B cell (primary cell): ENCODE data around the gene IL31RA. TPM values are rescaled to one million over a fixed set of nuclear protein-coding genes. Genes with fewer than 3 reads are reported as not detected.

ENCODE experiments used
- ATAC-seq: fragments of 200-7000 bp; cut with Tn5 transposase; one replicate; pipeline ENCODE4 v1.10.0; 2021; ENCODE audit warnings: low read depth, mild to moderate bottlenecking, moderate number of reproducible peaks, moderate library complexity
- CTCF ChIA-PET: fragments of 350-600 bp; sonication (Branson Sonifier 250); formaldehyde crosslinking; loops from one replicate; lab custom pipeline; 2021; ENCODE audit warnings: antibody characterized with exemption, inconsistent platforms; lab: Charles Lee
- POLR2A ChIA-PET: fragments of 350-600 bp; sonication (Branson Sonifier 250); formaldehyde crosslinking; loops from one replicate; lab custom pipeline; 2021; ENCODE audit warnings: antibody characterized with exemption; lab: Charles Lee
- DNase-seq: peaks from one replicate; pipeline ENCODE4 v3.0.0; 2013
- H2AFZ ChIP-seq: 2 replicates; pipeline ENCODE4 v1.6.1; 2012; ENCODE audit warnings: mild to moderate bottlenecking, low read depth, low read length; ENCODE audit not compliant: insufficient read depth, poor library complexity, severe bottlenecking
- H3K27ac ChIP-seq, 2 donors: 1 replicate in 1 of 2; 2 replicates in 1 of 2; pipeline ENCODE4 v1.5.1; 2012 to 2013; ENCODE audit warnings: low read length in 2 of 2, mild to moderate bottlenecking in 2 of 2, moderate library complexity in 1 of 2
- H3K27me3 ChIP-seq, 4 experiments: fragments of 200-600 bp in 1 of 4; sonication (generic) in 1 of 4; replicated peaks in 1 of 4; 1 replicate in 2 of 4; 2 replicates in 2 of 4; pipeline versions ENCODE4 v1.6.1 to v1.7.0; 2013 to 2016; ENCODE audit warnings: low read length in 3 of 4, mild to moderate bottlenecking in 2 of 4, mixed read lengths in 1 of 4, moderate library complexity in 1 of 4; ENCODE audit not compliant: insufficient read depth in 4 of 4, control insufficient read depth in 3 of 4; ENCODE audit errors: control extremely low read depth in 1 of 4
- H3K36me3 ChIP-seq, 2 experiments: replicated peaks in 1 of 2; 1 replicate in 1 of 2; 2 replicates in 1 of 2; pipeline versions ENCODE4 v1.6.1 to v1.7.1; 2013; ENCODE audit warnings: low read length in 1 of 2; ENCODE audit not compliant: insufficient read depth in 2 of 2, control insufficient read depth in 1 of 2; ENCODE audit errors: control extremely low read depth in 1 of 2, extremely low read depth in 1 of 2
- H3K4me1 ChIP-seq, 2 donors: fragments of 200-600 bp in 1 of 2; sonication (generic) in 1 of 2; 1 replicate in 1 of 2; 2 replicates in 1 of 2; pipeline versions ENCODE4 v1.5.1 to v1.6.1; 2013 to 2017; ENCODE audit warnings: low read length in 2 of 2; ENCODE audit not compliant: control insufficient read depth in 2 of 2, insufficient read depth in 2 of 2
- H3K4me2 ChIP-seq: replicated peaks from 2 replicates; pipeline ENCODE3; 2012; ENCODE audit warnings: mild to moderate bottlenecking, low read depth, low read length; ENCODE audit not compliant: poor library complexity, severe bottlenecking
- H3K4me3 ChIP-seq, 5 experiments: fragments of 200-600 bp in 1 of 5; sonication (generic) in 1 of 5; 1 replicate in 3 of 5; 2 replicates in 2 of 5; pipeline versions ENCODE4 v1.5.1 to v1.7.0; 2011 to 2016; ENCODE audit warnings: low read length in 4 of 5, mild to moderate bottlenecking in 4 of 5, low read depth in 2 of 5, control low read depth in 1 of 5, moderate library complexity in 1 of 5; ENCODE audit not compliant: insufficient read depth in 1 of 5; ENCODE audit errors: control extremely low read depth in 1 of 5, extremely low read depth in 1 of 5
- H3K79me2 ChIP-seq: fragments of 200-600 bp; sonication (generic); one replicate; pipeline ENCODE4 v1.6.0; 2016; ENCODE audit warnings: low read length; ENCODE audit not compliant: control insufficient read depth, insufficient read depth
- H3K9ac ChIP-seq: fragments of 200-600 bp; sonication (generic); 2 replicates; pipeline ENCODE4 v1.6.1; 2017; ENCODE audit warnings: mild to moderate bottlenecking, low read length, moderate library complexity
- H3K9me3 ChIP-seq, 3 donors: one replicate each; pipeline versions ENCODE4 v1.6.1 to v1.7.1; 2013; ENCODE audit warnings: low read length in 2 of 3; ENCODE audit not compliant: control insufficient read depth in 2 of 3, insufficient read depth in 1 of 3; ENCODE audit errors: control extremely low read depth in 1 of 3
- H4K20me1 ChIP-seq: 2 replicates; pipeline ENCODE4 v1.6.0; 2012; ENCODE audit warnings: mild to moderate bottlenecking, low read length; ENCODE audit not compliant: insufficient read depth, control insufficient read depth, poor library complexity, severe bottlenecking
- H3K27ac Mint-ChIP-seq: one replicate; pipeline ENCODE4 v1.8.0; 2021; ENCODE audit warnings: mixed read lengths
- H3K27me3 Mint-ChIP-seq: one replicate; pipeline ENCODE4 v1.8.0; 2021; ENCODE audit warnings: mixed read lengths
- H3K4me1 Mint-ChIP-seq: one replicate; pipeline ENCODE4 v1.8.0; 2021; ENCODE audit warnings: mixed read lengths
- H3K4me3 Mint-ChIP-seq: one replicate; pipeline ENCODE4 v1.8.0; 2021; ENCODE audit warnings: mixed read lengths
- H3K9me3 Mint-ChIP-seq: one replicate; pipeline ENCODE4 v1.8.0; 2022; ENCODE audit warnings: mixed read lengths; ENCODE audit not compliant: insufficient read depth
- CTCF ChIP-seq: fragments of 200-600 bp; IDR thresholded peaks from one replicate; pipeline ENCODE4 v1.8.0; 2022; ENCODE audit warnings: antibody characterized with exemption, mild to moderate bottlenecking
- EZH2 ChIP-seq: IDR thresholded peaks from 2 replicates; pipeline ENCODE4 v1.6.1; 2012; ENCODE audit warnings: borderline replicate concordance, low read depth, mild to moderate bottlenecking, moderate library complexity, low read length; ENCODE audit not compliant: insufficient read depth, poor library complexity, severe bottlenecking
- WGBS: methylation state at CpG from one replicate; pipeline ENCODE4 v1.1.5; 2013; ENCODE audit warnings: missing lambda C conversion rate; ENCODE audit not compliant: insufficient coverage; 5-methylcytosine and 5-hydroxymethylcytosine counted together
- intact Hi-C: fragments of 100-400 bp; cut with micrococcal nuclease; formaldehyde crosslinking; loops from one replicate; pipeline ENCODE4 v1.10.0; 2022
- polyA plus RNA-seq: library from polyadenylated mRNA; depleted of rRNA; stranded (reverse); fragments of >200 nt; gene quantifications from 2 replicates; pipeline ENCODE4 v1.2.3, GENCODE V29; 2012
- total RNA-seq, 2 donors: library from RNA; stranded (reverse); fragments of 120-200 nt in 1 of 2; gene quantifications; 1 replicate in 1 of 2; 2 replicates in 1 of 2; pipeline versions ENCODE4 v1.2.3 to v1.2.4, GENCODE V29; 2013 to 2022

Gene IL31RA
- total and polyA plus RNA-seq, 2 donors (not counting 1 experiment from before 2014, with no cell fraction given), result not detected

- TF ChIP-seq EZH2, result no peak
- TF ChIP-seq CTCF, result no peak
- ChIA-PET CTCF (interaction anchor here (1.7 kb wide), 1 partner anchor 17 kb away, joined by 3 read pairs; no protein-coding TSS in a partner anchor), POLR2A (no interaction called here)
- intact Hi-C loops, result no loop called here
- Mint-ChIP-seq H3K27ac (no peak overlapping the region), H3K4me3 (no peak overlapping the region), H3K4me1 (peaks cover 11% of the 10 kb centered on the region), H3K9me3 (no peaks in the 10 kb centered on the region), H3K27me3 (peaks cover 2% of the 10 kb centered on the region)
- no peak overlapping the region for H3K27ac ChIP-seq
- DNase-seq (no peak), ATAC-seq (no peak)
- peaks cover 9 to 12% of the 10 kb centered on the region in 2 donors for H3K4me1 ChIP-seq
- peaks cover 0 to 7% (median 0%) of the 10 kb centered on the region in 4 experiments for H3K27me3 ChIP-seq
- H2AFZ ChIP-seq, result no peak overlapping the region
- H3K36me3 ChIP-seq, result no peaks in the 10 kb centered on the region
- no peaks in the 10 kb centered on the region for H3K79me2 ChIP-seq
- H4K20me1 ChIP-seq, result no peaks in the 10 kb centered on the region
- no peak overlapping the region for H3K9ac ChIP-seq
- no peak overlapping the region for H3K4me3 ChIP-seq
- no peaks in the 10 kb centered on the region for H3K9me3 ChIP-seq
- WGBS, result 91% methylated on average over 16 of the region's 17 CpGs
- no peak overlapping the region for H3K4me2 ChIP-seq
Observed at GRCh38 chr5:55918087-55919035, 67.2 kb downstream of the IL31RA start.

- ATAC-seq, result no peak
- Histone ChIP-seq H3K79me2 (no peaks in the 10 kb centered on the region), H3K27ac (no peak overlapping the region), H3K4me2 (no peak overlapping the region), H4K20me1 (no peaks in the 10 kb centered on the region), H2AFZ (peak overlapping the region; percentile 1), H3K9ac (no peak overlapping the region), H3K9me3 (no peaks in the 10 kb centered on the region), H3K36me3 (no peaks in the 10 kb centered on the region), H3K27me3 (peaks cover 0 to 8% (median 1%) of the 10 kb centered on the region in 4 experiments), H3K4me3 (no peak overlapping the region), H3K4me1 (peaks cover 15% of the 10 kb centered on the region in 2 donors)
- intact Hi-C loops, result no loop called here
- ChIA-PET POLR2A (no interaction called here), CTCF (interaction anchor here (1.7 kb wide), 1 partner anchor 15 kb away, joined by 3 read pairs; no protein-coding TSS in a partner anchor)
- H3K27ac Mint-ChIP-seq, result no peak overlapping the region
- DNase-seq, result no peak
- no peak overlapping the region for H3K4me3 Mint-ChIP-seq
- peaks cover 15% of the 10 kb centered on the region for H3K4me1 Mint-ChIP-seq
- H3K27me3 Mint-ChIP-seq, result peaks cover 9% of the 10 kb centered on the region
- TF ChIP-seq EZH2 (no peak), CTCF (no peak)
- 25% methylated on average over 3 of the region's 3 CpGs for WGBS
- no peaks in the 10 kb centered on the region for H3K9me3 Mint-ChIP-seq
Observed at GRCh38 chr5:55919625-55920024, 68.5 kb downstream of the IL31RA start.
